ENCODE results near the gene LCP2.

LCP2 gene

GRCh38 chr5:170339780-170340167, 42.2 kb upstream of the LCP2 start:
- no peak for DNase-seq (ENCODE audit: low spot score)
- in situ Hi-C loops (cut with MboI; ENCODE audit: low pct_unique_long_range_greater_than_20kb, low sequenced_read_pairs, unreplicated experiment) = no loop called here
- no peak for TF ChIP-seq CTCF (IDR thresholded peaks at IDR 0.05; ENCODE audit: extremely low read depth, insufficient read depth, missing control alignments)

GRCh38 chr5:170338933-170339779, 41.6 kb upstream of the LCP2 start:
- in situ Hi-C loops (cut with MboI; ENCODE audit: low pct_unique_long_range_greater_than_20kb, low sequenced_read_pairs, unreplicated experiment) = no loop called here
- peak; percentile 99 for TF ChIP-seq CTCF (IDR thresholded peaks at IDR 0.05; ENCODE audit: extremely low read depth, insufficient read depth, missing control alignments)
- peak; percentile 71 for DNase-seq (ENCODE audit: low spot score)

GRCh38 chr5:170338291-170338690, 40.7 kb upstream of the LCP2 start:
- no peak for DNase-seq (ENCODE audit: low spot score)
- in situ Hi-C loops (cut with MboI; ENCODE audit: low pct_unique_long_range_greater_than_20kb, low sequenced_read_pairs, unreplicated experiment) = no loop called here
- no peak for TF ChIP-seq CTCF (IDR thresholded peaks at IDR 0.05; ENCODE audit: extremely low read depth, insufficient read depth, missing control alignments)

- no peak for TF ChIP-seq CTCF (IDR thresholded peaks at IDR 0.05; ENCODE audit: extremely low read depth, insufficient read depth, missing control alignments)
- DNase-seq (ENCODE audit: low spot score) = no peak
- in situ Hi-C loops (cut with MboI; ENCODE audit: low pct_unique_long_range_greater_than_20kb, low sequenced_read_pairs, unreplicated experiment) = no loop called here
These were observed 39.6 kb upstream of the LCP2 start for GRCh38 chr5:170337045-170337733.

GRCh38 chr5:170336065-170336464, 38.5 kb upstream of the LCP2 start:
- no peak for DNase-seq (ENCODE audit: low spot score)
- in situ Hi-C loops (cut with MboI; ENCODE audit: low pct_unique_long_range_greater_than_20kb, low sequenced_read_pairs, unreplicated experiment) = no loop called here
- no peak for TF ChIP-seq CTCF (IDR thresholded peaks at IDR 0.05; ENCODE audit: extremely low read depth, insufficient read depth, missing control alignments)

- no peak for DNase-seq (ENCODE audit: low spot score)
- no peak for TF ChIP-seq CTCF (IDR thresholded peaks at IDR 0.05; ENCODE audit: extremely low read depth, insufficient read depth, missing control alignments)
- in situ Hi-C loops (cut with MboI; ENCODE audit: low pct_unique_long_range_greater_than_20kb, low sequenced_read_pairs, unreplicated experiment) = loop anchor here (5.0 kb wide), 1 partner anchor 57 kb away; no protein-coding TSS in a partner anchor
These were observed 37.0 kb upstream of the LCP2 start for GRCh38 chr5:170334626-170335025.
